Measurements from ENCODE around the gene MOB2. TPM values are rescaled to one million over a fixed set of nuclear protein-coding genes. Genes with fewer than 3 reads are reported as not detected.

MOB2 gene, protein sequence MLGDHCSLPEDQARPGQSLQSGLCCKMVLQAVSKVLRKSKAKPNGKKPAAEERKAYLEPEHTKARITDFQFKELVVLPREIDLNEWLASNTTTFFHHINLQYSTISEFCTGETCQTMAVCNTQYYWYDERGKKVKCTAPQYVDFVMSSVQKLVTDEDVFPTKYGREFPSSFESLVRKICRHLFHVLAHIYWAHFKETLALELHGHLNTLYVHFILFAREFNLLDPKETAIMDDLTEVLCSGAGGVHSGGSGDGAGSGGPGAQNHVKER
- total RNA-seq (ENCODE audit: unreplicated experiment), result 29.0 TPM
- long read RNA-seq, partial matches to known transcripts, result 6 of 8 reads
- long read RNA-seq, other reads (novel, unspliced or antisense), result 2 of 8 reads

DNA sequence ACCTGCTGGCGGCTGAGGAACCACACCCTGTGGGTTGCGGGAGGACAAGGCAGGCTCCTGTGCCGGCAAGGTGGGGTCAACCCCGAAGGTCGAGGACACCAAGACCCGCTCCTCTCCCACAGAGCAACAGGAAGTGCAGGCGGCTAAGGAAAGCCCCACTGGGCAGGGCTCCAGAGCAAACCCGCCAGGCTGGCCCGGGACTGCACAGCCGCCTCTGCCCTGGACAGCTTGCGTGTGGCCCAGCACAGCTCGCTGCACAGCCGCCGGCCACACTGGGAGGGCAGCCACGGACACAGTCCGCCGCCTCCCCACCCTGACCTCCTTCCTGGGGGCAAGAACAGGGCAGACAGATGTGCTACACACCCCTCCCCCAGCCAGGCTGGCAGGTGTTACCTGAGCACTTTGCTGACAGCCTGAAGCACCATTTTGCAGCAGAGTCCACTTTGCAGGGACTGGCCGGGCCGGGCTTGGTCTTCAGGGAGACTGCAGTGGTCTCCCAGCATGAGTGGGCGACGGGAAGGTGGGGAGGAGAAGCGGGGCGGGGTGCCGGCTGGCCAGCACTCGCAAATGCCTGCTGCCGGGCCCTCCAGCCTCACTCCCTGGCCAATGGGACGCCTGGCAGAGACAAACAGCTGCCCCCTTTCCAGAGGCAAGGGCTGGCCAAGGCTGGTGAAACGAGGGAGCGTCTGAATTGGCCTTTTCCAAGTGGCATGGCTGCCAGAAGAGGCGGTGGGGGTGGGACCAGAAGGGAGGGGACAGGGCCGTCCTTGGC lies at the start of gene MOB2:
Gene MOB2, minus strand, starts transcription at position 726 of the 772 bp plus-strand sequence. Its CDS starts 223 bp downstream, at position 503.
- peak within 1 kb of the TSS; percentile 70 for H3K27ac Mint-ChIP-seq (ENCODE audit: unreplicated experiment)
- no peaks in the 10 kb centered on the region for H3K36me3 Mint-ChIP-seq (ENCODE audit: unreplicated experiment)
- peaks cover 18% of the 10 kb centered on the region for H3K4me1 Mint-ChIP-seq (ENCODE audit: low read depth, unreplicated experiment)
- TF ChIP-seq, protein P1, sequence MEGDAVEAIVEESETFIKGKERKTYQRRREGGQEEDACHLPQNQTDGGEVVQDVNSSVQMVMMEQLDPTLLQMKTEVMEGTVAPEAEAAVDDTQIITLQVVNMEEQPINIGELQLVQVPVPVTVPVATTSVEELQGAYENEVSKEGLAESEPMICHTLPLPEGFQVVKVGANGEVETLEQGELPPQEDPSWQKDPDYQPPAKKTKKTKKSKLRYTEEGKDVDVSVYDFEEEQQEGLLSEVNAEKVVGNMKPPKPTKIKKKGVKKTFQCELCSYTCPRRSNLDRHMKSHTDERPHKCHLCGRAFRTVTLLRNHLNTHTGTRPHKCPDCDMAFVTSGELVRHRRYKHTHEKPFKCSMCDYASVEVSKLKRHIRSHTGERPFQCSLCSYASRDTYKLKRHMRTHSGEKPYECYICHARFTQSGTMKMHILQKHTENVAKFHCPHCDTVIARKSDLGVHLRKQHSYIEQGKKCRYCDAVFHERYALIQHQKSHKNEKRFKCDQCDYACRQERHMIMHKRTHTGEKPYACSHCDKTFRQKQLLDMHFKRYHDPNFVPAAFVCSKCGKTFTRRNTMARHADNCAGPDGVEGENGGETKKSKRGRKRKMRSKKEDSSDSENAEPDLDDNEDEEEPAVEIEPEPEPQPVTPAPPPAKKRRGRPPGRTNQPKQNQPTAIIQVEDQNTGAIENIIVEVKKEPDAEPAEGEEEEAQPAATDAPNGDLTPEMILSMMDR (IDR thresholded peaks at IDR 0.05; ENCODE audit: partially characterized antibody, unreplicated experiment), result no peak
- peak; percentile 40 for DNase-seq
- H3K27me3 Mint-ChIP-seq (ENCODE audit: unreplicated experiment), result peaks cover 4% of the 10 kb centered on the region
- peaks cover 4% of the 10 kb centered on the region for H3K9me3 Mint-ChIP-seq (ENCODE audit: unreplicated experiment)
- H3K4me3 Mint-ChIP-seq (ENCODE audit: unreplicated experiment), result peak within 1 kb of the TSS; percentile 15

DNA sequence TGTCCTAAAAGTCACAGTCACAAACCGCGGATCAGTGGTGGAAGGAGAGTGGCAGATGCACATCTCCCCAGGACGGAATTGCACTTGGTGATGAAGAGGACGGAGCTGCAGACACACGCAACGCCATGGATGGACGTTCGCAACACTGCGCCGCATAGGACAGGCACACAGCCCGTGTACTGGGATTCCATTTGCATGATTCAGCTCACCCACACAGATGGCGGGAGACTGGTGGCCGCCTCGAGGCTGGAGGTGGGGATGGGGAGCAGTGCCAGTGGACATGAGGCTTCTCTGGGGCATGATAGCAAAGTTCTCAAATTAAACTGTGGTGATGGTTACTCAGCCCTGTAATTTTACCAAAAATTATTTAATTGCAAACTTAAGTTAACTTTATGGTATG lies 48.1 kb upstream of the MOB2 start:
- Mint-ChIP-seq H3K4me3 (ENCODE audit: unreplicated experiment) (no peak overlapping the region), H3K4me1 (ENCODE audit: low read depth, unreplicated experiment) (peaks cover 28% of the 10 kb centered on the region), H3K27me3 (ENCODE audit: unreplicated experiment) (peaks cover 7% of the 10 kb centered on the region), H3K9me3 (ENCODE audit: unreplicated experiment) (peaks cover 5% of the 10 kb centered on the region), H3K27ac (ENCODE audit: unreplicated experiment) (no peak overlapping the region), H3K36me3 (ENCODE audit: unreplicated experiment) (no peaks in the 10 kb centered on the region)
- TF ChIP-seq, protein P1 (IDR thresholded peaks at IDR 0.05; ENCODE audit: partially characterized antibody, unreplicated experiment), result no peak
- peak; percentile 14 for DNase-seq

DNA sequence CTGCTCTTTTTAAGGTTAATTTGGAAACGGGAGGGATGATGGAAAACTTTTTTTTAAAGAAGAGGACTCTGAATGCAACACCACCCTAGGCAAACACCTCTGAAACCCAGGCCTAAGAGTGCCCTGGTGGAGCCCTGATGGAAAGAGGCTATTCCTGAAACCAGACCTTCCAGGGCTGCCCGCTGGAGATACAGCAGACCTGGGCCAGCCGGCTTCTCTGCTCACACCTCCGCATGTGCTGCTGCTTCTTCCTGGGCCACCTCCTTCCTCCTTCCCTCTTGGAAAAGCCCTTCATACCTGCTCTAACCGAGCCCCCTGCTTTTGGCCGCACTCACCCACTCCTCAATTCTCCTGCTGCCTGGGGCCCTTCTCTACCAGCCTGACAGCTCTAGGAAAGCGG lies 47.6 kb upstream of the MOB2 start:
- Mint-ChIP-seq H3K27me3 (ENCODE audit: unreplicated experiment) (peaks cover 4% of the 10 kb centered on the region), H3K4me1 (ENCODE audit: low read depth, unreplicated experiment) (peaks cover 33% of the 10 kb centered on the region), H3K27ac (ENCODE audit: unreplicated experiment) (no peak overlapping the region)

DNA sequence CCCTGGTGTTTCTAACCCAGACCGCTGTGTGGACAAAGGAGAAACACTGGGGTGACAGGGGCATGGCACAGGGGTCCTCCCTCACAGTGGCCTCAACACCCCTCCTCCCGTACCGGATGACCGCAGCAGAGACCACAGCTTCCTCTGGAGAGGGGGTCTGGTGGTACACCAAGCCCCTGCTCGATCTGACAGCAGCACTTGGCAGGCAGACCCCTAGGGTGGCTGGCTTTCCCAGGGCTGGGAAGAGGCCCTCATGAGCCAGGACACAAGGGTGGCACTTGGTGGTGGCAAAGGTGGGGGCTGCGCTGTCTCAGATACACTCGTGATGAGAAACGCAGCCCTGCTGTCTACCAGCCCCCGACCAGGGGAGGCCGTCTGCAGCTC lies 46.8 kb upstream of the MOB2 start:
- H3K27me3 Mint-ChIP-seq (ENCODE audit: unreplicated experiment), result peaks cover 4% of the 10 kb centered on the region
- no peaks in the 10 kb centered on the region for H3K36me3 Mint-ChIP-seq (ENCODE audit: unreplicated experiment)
- H3K4me1 Mint-ChIP-seq (ENCODE audit: low read depth, unreplicated experiment), result peaks cover 37% of the 10 kb centered on the region
- TF ChIP-seq, protein P1 (IDR thresholded peaks at IDR 0.05; ENCODE audit: partially characterized antibody, unreplicated experiment), result no peak
- no peak overlapping the region for H3K4me3 Mint-ChIP-seq (ENCODE audit: unreplicated experiment)
- peaks cover 5% of the 10 kb centered on the region for H3K9me3 Mint-ChIP-seq (ENCODE audit: unreplicated experiment)
- peak; percentile 14 for DNase-seq
- no peak overlapping the region for H3K27ac Mint-ChIP-seq (ENCODE audit: unreplicated experiment)

More for the DNA sequence above, 47.6 kb upstream of the MOB2 start:
- Mint-ChIP-seq H3K9me3 (ENCODE audit: unreplicated experiment) (peaks cover 5% of the 10 kb centered on the region), H3K4me3 (ENCODE audit: unreplicated experiment) (no peak overlapping the region), H3K36me3 (ENCODE audit: unreplicated experiment) (no peaks in the 10 kb centered on the region)
- TF ChIP-seq, protein P1 (IDR thresholded peaks at IDR 0.05; ENCODE audit: partially characterized antibody, unreplicated experiment), result no peak
- peak; percentile 9 for DNase-seq

Measured in glutamatergic neuron (in vitro differentiated cells).